HS-5 (cell line): Measurements from ENCODE around the gene CLDN14.

Experiments
- DNase-seq: peaks from one replicate; pipeline ENCODE4 v3.0.0-alpha.2; 2012; ENCODE audit warnings: low read depth

CLDN14 gene

GRCh38 chr21:36433059-36433709 lies 46.7 kb downstream of the CLDN14 start:
- no peak for DNase-seq

GRCh38 chr21:36431252-36431651 lies 48.7 kb downstream of the CLDN14 start:
- DNase-seq = no peak

GRCh38 chr21:36430841-36431240 lies 49.1 kb downstream of the CLDN14 start:
- no peak for DNase-seq

GRCh38 chr21:36429947-36430546 lies 49.9 kb downstream of the CLDN14 start:
- peak; percentile 98 for DNase-seq

- DNase-seq = no peak
Measured at GRCh38 chr21:36428761-36429432, 51.0 kb downstream of the CLDN14 start.

- no peak for DNase-seq
Measured at GRCh38 chr21:36427502-36427901, 52.4 kb downstream of the CLDN14 start.

GRCh38 chr21:36425286-36425685 lies 54.6 kb downstream of the CLDN14 start:
- DNase-seq = no peak

- DNase-seq = no peak
Measured at GRCh38 chr21:36424592-36424991, 55.3 kb downstream of the CLDN14 start.

- DNase-seq = no peak
Measured at GRCh38 chr21:36423771-36424433, 56.0 kb downstream of the CLDN14 start.

- DNase-seq = no peak
Measured at GRCh38 chr21:36422279-36423098, 57.4 kb downstream of the CLDN14 start.

GRCh38 chr21:36420571-36421339 lies 59.2 kb downstream of the CLDN14 start:
- DNase-seq = no peak

GRCh38 chr21:36419996-36420395 lies 59.9 kb downstream of the CLDN14 start:
- no peak for DNase-seq

GRCh38 chr21:36419241-36419640 lies 60.7 kb downstream of the CLDN14 start:
- DNase-seq = no peak

- no peak for DNase-seq
Measured at GRCh38 chr21:36415375-36415774, 64.5 kb downstream of the CLDN14 start.

GRCh38 chr21:36412916-36413315 lies 67.0 kb downstream of the CLDN14 start:
- no peak for DNase-seq

- no peak for DNase-seq
Measured at GRCh38 chr21:36411301-36411700, 68.6 kb downstream of the CLDN14 start.
